OCI-LY7 (cell line): ENCODE measurements around the gene ITGB4. TPM values are rescaled to one million over a fixed set of nuclear protein-coding genes. Genes with fewer than 3 reads are reported as not detected.
A peak's percentile ranks its signal among the peaks of the same experiment; 100 is the strongest.

Experiments used
- Bru-seq: library from RNA; stranded (reverse); fragments of 400-500 nt; gene quantifications from one replicate; lab custom pipeline; 2021; lab: Mats Ljungman, UMichigan
- BruChase-seq, 2 experiments: library from RNA; stranded (reverse); fragments of 400-500 nt; gene quantifications; one replicate each; lab custom pipeline; 2021; lab: Mats Ljungman, UMichigan
- BruUV-seq: library from RNA; stranded (reverse); fragments of 400-500 nt; replicated peaks from 2 replicates; lab custom pipeline; 2021; lab: Mats Ljungman, UMichigan
- CTCF ChIA-PET: fragments of 300-600 bp; sonication (Branson Sonifier 250); formaldehyde crosslinking; loops from one replicate; lab custom pipeline; 2022; ENCODE audit warnings: antibody characterized with exemption; ENCODE audit not compliant: unreplicated experiment; lab: Charles Lee
- POLR2A ChIA-PET: fragments of 300-600 bp; sonication (Branson Sonifier 250); formaldehyde crosslinking; loops from one replicate; lab custom pipeline; 2022; ENCODE audit warnings: antibody characterized with exemption; lab: Charles Lee
- DNase-seq: peaks from one replicate; pipeline ENCODE4 v3.0.0-alpha.2; 2015; ENCODE audit warnings: low spot score
- H2AFZ ChIP-seq: fragments of 200-600 bp; sonication (generic), shearing (Covaris generic); 2 replicates; pipeline ENCODE4 v1.6.1; 2014; ENCODE audit warnings: mild to moderate bottlenecking, antibody characterized with exemption, low read length, moderate library complexity
- H3K27ac ChIP-seq: fragments of 200-600 bp; sonication (generic); 2 replicates; pipeline ENCODE4 v1.5.1; 2014; ENCODE audit warnings: mixed run types, low read depth, mild to moderate bottlenecking, moderate library complexity, low read length, inconsistent platforms; ENCODE audit not compliant: poor library complexity, severe bottlenecking
- H3K36me3 ChIP-seq: fragments of 200-600 bp; sonication (generic); 2 replicates; pipeline ENCODE4 v1.6.1; 2014; ENCODE audit warnings: mild to moderate bottlenecking, antibody characterized with exemption, low read length, moderate library complexity, mixed read lengths; ENCODE audit not compliant: insufficient read depth
- H3K4me1 ChIP-seq: fragments of 200-600 bp; sonication (generic); 2 replicates; pipeline ENCODE4 v1.5.1; 2014; ENCODE audit warnings: mild to moderate bottlenecking, low read length; ENCODE audit not compliant: insufficient read depth, poor library complexity, severe bottlenecking
- H3K4me2 ChIP-seq: fragments of 200-600 bp; sonication (generic); 2 replicates; pipeline ENCODE4 v1.6.1; 2014; ENCODE audit warnings: mild to moderate bottlenecking, low read length
- H3K4me3 ChIP-seq: fragments of 200-600 bp; sonication (generic); 2 replicates; pipeline ENCODE4 v1.5.1; 2014; ENCODE audit warnings: mild to moderate bottlenecking, low read depth, low read length; ENCODE audit not compliant: poor library complexity, severe bottlenecking
- H3K79me2 ChIP-seq: fragments of 200-600 bp; sonication (generic); 2 replicates; pipeline ENCODE4 v1.6.1; 2016; ENCODE audit warnings: low read depth, mild to moderate bottlenecking, low read length, moderate library complexity, mixed read lengths; ENCODE audit not compliant: insufficient read depth
- H3K9me2 ChIP-seq: fragments of 200-600 bp; sonication (generic); 2 replicates; pipeline ENCODE4 v1.6.1; 2016; ENCODE audit warnings: mild to moderate bottlenecking, low read length, mixed read lengths; ENCODE audit not compliant: insufficient read depth
- H3K9me3 ChIP-seq: fragments of 200-600 bp; sonication (generic); 2 replicates; pipeline ENCODE4 v1.6.1; 2014; ENCODE audit warnings: mild to moderate bottlenecking, mixed run types, low read length, mixed read lengths
- H4K20me1 ChIP-seq: fragments of 200-600 bp; sonication (generic); 2 replicates; pipeline ENCODE4 v1.6.1; 2014; ENCODE audit warnings: mild to moderate bottlenecking, antibody characterized with exemption, low read length, moderate library complexity, mixed read lengths; ENCODE audit not compliant: insufficient read depth
- CTCF ChIP-seq: fragments of 200-600 bp; sonication (generic); conservative IDR thresholded peaks from 2 replicates; pipeline ENCODE4 v1.5.1; 2014; ENCODE audit warnings: mild to moderate bottlenecking, antibody characterized with exemption, low read length, moderate library complexity, mixed read lengths
- EZH2phosphoT487 ChIP-seq: fragments of 200-600 bp; sonication (generic); IDR thresholded peaks from 2 replicates; pipeline ENCODE4 v1.6.1; 2018; ENCODE audit warnings: low read depth, borderline replicate concordance, mild to moderate bottlenecking, mixed run types, antibody characterized with exemption, low read length, moderate library complexity, mixed read lengths
- intact Hi-C: fragments of 100-400 bp; cut with micrococcal nuclease; formaldehyde crosslinking; loops from one replicate; pipeline ENCODE4 v1.10.0; 2022; ENCODE audit not compliant: unreplicated experiment
- long read RNA-seq: library from polyadenylated mRNA; stranded (forward); transcript quantifications from one replicate; pipeline ENCODE4 v2.0.0, GENCODE V29; 2022
- total RNA-seq, 2 experiments: library from RNA; depleted of rRNA in 1 of 2; stranded (reverse); fragments of >200 nt in 1 of 2; shearing (Covaris generic) in 1 of 2; gene quantifications; 2 replicates each; pipeline ENCODE4 v1.2.3, GENCODE V29; 2014 to 2022

ITGB4 gene
- total RNA-seq (2014; rRNA removed; shearing (Covaris generic)) (0.66 and 2.0 TPM in 2 replicates), total RNA-seq (2022) (1.9 and 3.9 TPM in 2 replicates), Bru-seq, nascent RNA (percentile 14 among the genes with signal in this experiment), BruChase-seq, experiment 1, labeled RNA remaining after a 6-hour chase (percentile 13 among the genes with signal in this experiment), BruChase-seq, experiment 2, labeled RNA remaining after a 2-hour chase (percentile 12 among the genes with signal in this experiment)
- long read RNA-seq, partial matches to known transcripts, result 11 of 17 reads
- long read RNA-seq, other reads (novel, unspliced or antisense), result 6 of 17 reads

DNA sequence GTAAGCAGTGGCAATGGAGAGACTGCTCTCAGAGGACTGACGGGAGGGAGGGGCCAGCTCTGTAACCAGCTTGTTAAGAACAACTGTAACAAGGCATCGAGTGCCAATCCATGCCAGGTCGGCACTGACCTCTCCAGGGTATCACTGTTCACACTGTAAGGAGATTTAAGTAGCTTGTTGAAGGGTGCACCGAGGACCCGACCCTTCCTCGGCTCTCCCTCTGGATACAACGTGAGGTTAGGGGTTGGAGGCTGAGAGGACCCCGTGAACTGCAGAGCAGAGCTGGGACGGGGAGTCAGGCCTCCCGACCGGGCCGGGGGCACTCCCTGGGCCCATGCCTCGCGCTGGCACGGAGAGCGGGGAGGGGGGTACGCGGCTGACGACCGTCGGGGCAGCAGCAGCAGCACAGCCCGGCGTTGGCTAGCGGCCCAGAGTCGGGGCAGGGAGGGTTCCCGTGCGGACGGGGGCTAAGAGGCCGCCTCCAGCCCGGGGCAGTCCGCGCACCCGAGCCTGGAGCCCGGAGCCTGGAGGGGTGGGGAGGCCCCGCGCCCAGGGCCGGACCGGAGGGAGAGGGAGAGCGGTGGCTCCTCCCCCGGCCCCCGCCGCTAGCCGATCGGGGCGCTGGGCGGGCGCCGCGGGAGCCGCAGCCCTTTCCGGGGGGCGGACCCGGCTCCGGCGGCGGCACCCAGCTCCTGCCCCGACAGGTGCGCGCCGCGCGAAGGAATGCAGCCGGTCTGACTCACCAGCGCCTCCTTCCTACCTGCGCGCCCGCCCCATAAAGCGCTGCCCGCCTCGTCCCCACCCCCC lies at the start of gene ITGB4:
Gene ITGB4 (plus strand): TSS at position 804 of the 807 bp plus-strand sequence. CDS start 3,245 bp downstream, outside the sequence.
- H3K36me3 ChIP-seq, result no peaks in the 10 kb centered on the region
- TF ChIP-seq CTCF (0 out of 2 replicates have a peak, but pooled peaks have one; percentile 36), EZH2phosphoT487 (no peak)
- H3K4me1 ChIP-seq, result peaks cover 7% of the 10 kb centered on the region
- H3K27ac ChIP-seq, result no peak within 1 kb of the TSS
- H3K4me3 ChIP-seq, result peak within 1 kb of the TSS; percentile 52
- CTCF ChIA-PET, result interaction anchor here (0.6 to 1.3 kb wide), 5 partner anchors 17 to 709 kb away, joined by 3 to 6 read pairs (median 4); partner anchors contain the start of gene SMIM5
- no peaks in the 10 kb centered on the region for H3K9me3 ChIP-seq
- H2AFZ ChIP-seq, result peak within 1 kb of the TSS; percentile 9; the same call in 1 of the 2 replicates
- intact Hi-C loops, result no loop called here
- DNase-seq, result peak; percentile 75
- no TSS peak for BruUV-seq
- no peaks in the 10 kb centered on the region for H4K20me1 ChIP-seq
- POLR2A ChIA-PET, result interaction anchor here (0.6 to 1.8 kb wide), 3 partner anchors 10 to 32 kb away, joined by 3 to 4 read pairs (median 3); no protein-coding TSS in a partner anchor
- peak within 1 kb of the TSS; percentile 52 for H3K4me2 ChIP-seq
- no peaks in the 10 kb centered on the region for H3K79me2 ChIP-seq
- H3K9me2 ChIP-seq, result no peaks in the 10 kb centered on the region

- peaks cover 79% of the 10 kb centered on the region for H3K36me3 ChIP-seq
Measured at GRCh38 chr17:75672011-75672410, 49.2 kb upstream of the ITGB4 start.

More at GRCh38 chr17:75672011-75672410, 49.2 kb upstream of the ITGB4 start:
- intact Hi-C loops, result no loop called here
- CTCF ChIA-PET, result interaction anchor here (1.2 kb wide), 1 partner anchor 82 kb away, joined by 3 read pairs; no protein-coding TSS in a partner anchor
- peaks cover 75% of the 10 kb centered on the region for H3K79me2 ChIP-seq
- no peak for DNase-seq
- H3K4me2 ChIP-seq, result no peak overlapping the region
- H4K20me1 ChIP-seq, result 0 out of 2 replicates have a peak, but pooled peaks cover 3% of the 10 kb centered on the region
- no peaks in the 10 kb centered on the region for H3K9me2 ChIP-seq
- H2AFZ ChIP-seq, result no peak overlapping the region
- BruUV-seq, result no TSS peak
- TF ChIP-seq EZH2phosphoT487 (no peak), CTCF (no peak)
- no peak overlapping the region for H3K27ac ChIP-seq
- no peak overlapping the region for H3K4me3 ChIP-seq
- POLR2A ChIA-PET, result interaction anchor here (0.7 to 2.0 kb wide), 7 partner anchors 8 to 164 kb away, joined by 3 to 7 read pairs (median 3); no protein-coding TSS in a partner anchor
- H3K9me3 ChIP-seq, result no peaks in the 10 kb centered on the region
- peaks cover 25% of the 10 kb centered on the region for H3K4me1 ChIP-seq
